SH-SY5Y (cell line): ENCODE data around the gene CAMK2D.

Source experiments
- GATA2 ChIP-seq: IDR thresholded peaks from 2 replicates; pipeline ENCODE4 v1.6.1; 2011; ENCODE audit warnings: mild to moderate bottlenecking, low read depth, low read length
- GATA3 ChIP-seq: IDR thresholded peaks from 2 replicates; pipeline ENCODE4 v1.6.1; 2011; ENCODE audit warnings: low read depth, mild to moderate bottlenecking, low read length, moderate library complexity

DNA sequence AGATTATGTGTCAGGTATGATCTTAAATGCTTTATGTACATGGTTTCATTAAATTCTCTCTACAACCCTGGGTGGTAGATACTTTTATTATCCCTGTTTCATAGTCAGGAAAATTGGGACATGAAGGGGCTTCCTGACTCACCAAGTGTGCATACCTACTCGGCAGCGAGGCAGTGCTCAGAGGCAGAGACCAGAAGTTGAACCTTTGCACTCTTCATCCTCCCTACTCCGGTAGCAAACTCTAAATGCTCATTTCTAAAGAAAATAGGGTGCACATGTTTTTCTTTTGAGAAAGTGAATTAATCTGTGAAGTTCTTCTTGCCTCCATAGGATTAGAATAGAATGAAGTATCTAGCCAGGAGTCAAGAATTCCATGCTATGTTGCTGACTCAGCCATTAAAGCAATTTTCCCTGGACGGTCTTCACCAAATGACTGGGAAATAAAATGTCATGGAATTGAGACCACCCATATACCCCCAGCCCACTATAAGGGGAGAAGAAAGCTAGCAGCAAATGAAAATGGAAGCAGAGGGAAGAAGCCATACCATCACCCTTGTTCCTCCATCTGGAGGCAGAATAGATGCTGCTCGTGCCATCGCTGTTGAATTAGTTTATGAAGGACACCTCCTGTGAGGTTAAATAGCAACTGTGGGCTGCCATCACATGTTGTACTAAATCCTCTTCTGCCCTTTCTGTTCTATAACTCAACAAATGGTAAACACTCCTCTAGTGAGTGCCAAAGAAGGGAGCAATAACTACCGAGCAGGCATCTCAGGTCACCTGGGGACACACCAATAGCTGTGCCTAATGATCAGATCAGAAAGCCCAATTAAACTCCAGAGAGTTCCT is 355.4 kb downstream of the CAMK2D start:
- no peak for TF ChIP-seq GATA2
- no peak for TF ChIP-seq GATA3
